Measurements from ENCODE around the gene CRYAB. TPM values are rescaled to one million over a fixed set of nuclear protein-coding genes. Genes with fewer than 3 reads are reported as not detected.
A peak's percentile ranks its signal among the peaks of the same experiment; 100 is the strongest.
"Not testable (repeated sequence)": the region's sequence is repeated elsewhere in the genome, so short reads cannot be mapped to it uniquely, and the experiment has no call there.

Gene CRYAB
- polyA plus RNA-seq, 6 donors from 2014 or later: not detected

DNA sequence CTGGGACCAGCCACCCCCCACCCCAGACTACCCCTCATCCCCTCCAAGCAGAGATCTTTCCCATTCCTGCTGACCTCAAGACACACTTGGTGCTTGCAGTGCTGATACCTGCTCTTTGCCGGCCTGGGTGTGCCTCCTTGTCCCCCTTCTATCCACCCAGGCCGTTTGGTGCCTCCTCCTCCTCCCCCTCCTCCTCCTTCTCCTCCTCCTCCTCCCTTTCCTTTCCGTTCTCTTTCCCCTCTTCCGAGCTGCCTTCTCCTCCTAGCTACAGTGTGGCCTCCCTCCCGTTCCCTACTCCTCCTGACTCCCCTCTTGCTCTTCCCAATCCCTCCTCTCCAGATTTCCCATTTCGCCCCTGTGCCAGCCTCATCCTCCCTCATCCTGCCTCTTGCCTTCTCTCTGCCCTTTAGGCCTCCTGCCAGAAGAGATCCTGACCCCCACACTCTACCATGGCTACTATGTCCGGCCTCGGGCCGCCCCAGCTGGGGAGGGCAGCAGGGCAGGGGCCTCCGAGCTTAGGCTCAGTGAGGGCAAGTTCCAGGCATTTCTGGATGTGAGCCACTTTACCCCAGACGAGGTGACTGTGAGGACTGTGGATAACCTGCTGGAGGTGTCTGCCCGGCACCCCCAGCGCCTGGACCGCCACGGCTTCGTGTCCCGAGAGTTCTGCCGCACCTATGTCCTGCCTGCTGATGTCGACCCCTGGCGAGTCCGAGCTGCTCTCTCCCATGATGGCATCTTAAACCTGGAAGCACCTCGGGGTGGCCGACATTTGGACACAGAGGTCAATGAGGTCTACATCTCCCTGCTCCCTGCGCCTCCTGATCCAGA lies 1.7 kb upstream of the CRYAB start:
- ATAC-seq (ENCODE audit: low read depth in 2 of 2): no peak
- peak overlapping the region in 1 of 8 donors; percentile 22 for H3K4me3 Mint-ChIP-seq
- no peak for DNase-seq
- H3K36me3 Mint-ChIP-seq: no peaks in the 10 kb centered on the region
- peaks cover 70 to 89% (median 83%) of the 10 kb centered on the region in 3 donors for H3K27me3 Mint-ChIP-seq
- H3K4me1 Mint-ChIP-seq: peaks cover 0 to 9% (median 0%) of the 10 kb centered on the region in 3 donors
- H3K9me3 Mint-ChIP-seq: peaks cover 0 to 3% (median 0%) of the 10 kb centered on the region in 7 donors
- no peak overlapping the region for H3K27ac Mint-ChIP-seq

DNA sequence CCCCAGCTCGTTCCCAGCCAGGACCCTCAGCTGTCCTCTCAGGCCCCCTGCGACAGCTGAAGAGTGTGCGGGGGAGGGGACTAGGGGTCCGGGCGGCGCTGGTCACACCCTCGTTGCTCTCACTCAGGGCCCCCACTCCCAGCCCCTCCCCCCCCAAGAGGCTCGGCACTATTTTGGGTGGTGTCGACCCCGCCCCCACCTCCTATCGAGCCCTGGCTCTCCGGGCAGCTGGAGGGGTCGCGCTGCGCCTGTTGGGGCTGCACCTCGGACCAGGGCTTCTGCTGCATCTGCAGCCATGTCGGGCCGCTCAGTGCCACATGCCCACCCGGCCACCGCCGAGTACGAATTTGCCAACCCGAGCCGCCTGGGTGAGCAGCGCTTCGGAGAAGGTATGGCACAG lies 965 bp upstream of the CRYAB start, which contains the start of gene HSPB2:
HSPB2 (plus strand) TSS at position 200 of the 400 bp plus-strand sequence; CDS start at position 296, 96 bp downstream.
- no peak for ATAC-seq (ENCODE audit: low read depth in 2 of 2)
- Mint-ChIP-seq H3K4me3 (no peak within 1 kb of the TSS), H3K36me3 (no peaks in the 10 kb centered on the region), H3K27ac (no peak within 1 kb of the TSS), H3K4me1 (peaks cover 0 to 9% (median 0%) of the 10 kb centered on the region in 3 donors), H3K9me3 (peaks cover 0 to 3% (median 0%) of the 10 kb centered on the region in 7 donors), H3K27me3 (peaks cover 71 to 88% (median 82%) of the 10 kb centered on the region in 3 donors)
- DNase-seq: no peak

DNA sequence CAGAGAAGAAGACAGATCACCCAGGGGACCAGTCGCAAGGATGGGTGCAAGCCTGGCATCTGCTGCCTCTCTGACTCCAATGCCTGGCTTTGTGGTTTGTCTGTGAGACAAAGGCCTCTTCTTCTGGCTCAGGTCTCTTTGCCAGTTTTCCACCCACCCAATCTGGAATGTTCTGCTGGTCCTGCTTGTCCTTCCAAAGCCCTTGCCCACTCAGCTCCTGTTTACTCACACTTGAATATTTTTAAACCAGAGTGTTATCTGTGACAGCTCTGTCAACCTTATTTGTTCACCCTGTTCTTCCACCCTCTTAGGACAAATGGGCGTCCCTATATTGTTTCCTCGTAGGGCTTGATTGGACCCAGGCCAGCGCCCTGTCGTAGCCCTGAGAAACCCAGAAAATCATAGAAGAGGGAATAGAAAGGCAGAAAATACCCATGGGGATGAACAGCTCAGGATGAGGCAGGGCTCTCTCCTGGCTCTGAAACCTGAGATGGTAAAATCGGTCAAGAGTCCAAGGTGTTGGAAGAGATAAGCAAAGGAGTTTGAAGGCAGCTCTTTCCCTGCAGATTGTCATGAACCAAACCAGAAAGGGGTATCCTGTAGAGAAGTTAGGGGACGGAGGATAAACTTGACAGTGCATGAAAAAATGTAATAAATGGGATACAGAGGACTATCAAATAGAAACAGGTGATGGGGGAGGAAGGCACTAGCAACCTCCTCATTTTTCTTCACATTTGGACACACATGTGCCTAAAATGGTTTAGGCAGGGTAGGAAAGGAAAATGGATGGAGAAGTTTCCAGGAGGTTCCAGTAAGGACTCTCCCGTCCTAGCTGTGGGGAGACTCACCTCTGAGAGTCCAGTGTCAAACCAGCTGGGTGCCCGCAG lies 651 bp downstream of the CRYAB start:
- Mint-ChIP-seq H3K36me3 (no peaks in the 10 kb centered on the region), H3K9me3 (peaks cover 0 to under 1% (median 0%) of the 10 kb centered on the region in 7 donors), H3K4me3 (no peak overlapping the region), H3K4me1 (peaks cover 0 to 5% (median 0%) of the 10 kb centered on the region in 3 donors), H3K27me3 (peaks cover 65 to 80% (median 66%) of the 10 kb centered on the region in 3 donors), H3K27ac (peak overlapping the region in 1 of 6 donors; percentile 50)
- no peak for ATAC-seq (ENCODE audit: low read depth in 2 of 2)
- DNase-seq: no peak

DNA sequence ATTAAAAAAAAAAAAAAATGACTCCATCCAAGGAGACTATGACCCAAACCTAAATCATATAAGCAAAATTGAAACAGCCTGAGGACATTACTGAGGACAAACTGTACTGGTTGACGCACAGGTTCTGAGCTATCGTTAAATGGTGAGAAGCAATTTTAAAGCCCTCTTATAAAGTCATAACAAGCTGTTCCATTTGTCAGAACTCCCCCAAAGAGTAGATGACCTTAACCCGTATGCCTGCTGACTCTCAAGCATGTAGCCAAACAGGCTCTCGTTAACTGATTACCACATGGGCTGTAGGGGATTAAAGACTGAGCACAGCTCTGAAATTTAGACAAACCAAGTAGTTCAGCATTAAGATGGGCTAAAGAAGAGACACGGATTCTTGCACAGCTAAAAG lies 2.2 kb downstream of the CRYAB start:
- H3K9me3 Mint-ChIP-seq: peaks cover 2 to 14% (median 6%) of the 10 kb centered on the region in 7 donors
- peaks cover 58 to 79% (median 58%) of the 10 kb centered on the region in 3 donors for H3K27me3 Mint-ChIP-seq
- ATAC-seq (ENCODE audit: low read depth in 2 of 2): no peak
- no peak overlapping the region for H3K4me3 Mint-ChIP-seq
- peaks cover 6 to 7% of the 10 kb centered on the region in 2 donors for H3K36me3 Mint-ChIP-seq
- H3K4me1 Mint-ChIP-seq: peaks cover 0 to 5% (median 0%) of the 10 kb centered on the region in 3 donors
- no peak overlapping the region for H3K27ac Mint-ChIP-seq
- no peak for DNase-seq

DNA sequence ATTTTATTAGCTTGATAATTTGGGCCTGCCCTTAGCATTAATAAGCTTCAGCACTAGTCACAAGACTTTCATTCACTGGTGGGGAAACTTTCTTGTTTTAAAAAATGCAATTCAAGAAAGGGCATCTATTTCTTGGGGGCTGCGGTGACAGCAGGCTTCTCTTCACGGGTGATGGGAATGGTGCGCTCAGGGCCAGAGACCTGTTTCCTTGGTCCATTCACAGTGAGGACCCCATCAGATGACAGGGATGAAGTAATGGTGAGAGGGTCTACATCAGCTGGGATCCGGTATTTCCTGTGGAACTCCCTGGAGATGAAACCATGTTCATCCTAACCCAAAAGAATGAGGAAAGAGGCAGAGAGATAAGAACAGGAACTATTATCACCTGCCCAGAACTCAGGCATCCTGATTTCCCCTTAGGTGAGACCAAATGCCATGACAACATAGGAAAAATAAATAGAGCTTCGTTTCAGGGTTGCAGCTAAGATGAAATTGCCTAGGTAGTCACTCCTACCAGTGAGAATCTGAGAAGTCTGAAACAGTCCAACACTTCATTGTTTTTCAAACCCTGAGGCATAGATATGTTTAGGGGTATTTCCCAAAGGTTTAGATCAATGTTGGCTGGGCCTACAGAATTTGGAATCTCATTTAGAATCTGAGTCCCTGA lies 2.8 kb downstream of the CRYAB start:
- Mint-ChIP-seq H3K9me3 (peaks cover 2 to 14% (median 6%) of the 10 kb centered on the region in 7 donors), H3K4me1 (peaks cover 0 to 5% (median 0%) of the 10 kb centered on the region in 3 donors), H3K36me3 (peaks cover 6 to 7% of the 10 kb centered on the region in 2 donors), H3K27me3 (peaks cover 52 to 74% (median 52%) of the 10 kb centered on the region in 3 donors), H3K4me3 (no peak overlapping the region), H3K27ac (no peak overlapping the region)
- ATAC-seq (ENCODE audit: low read depth in 2 of 2): no peak
- no peak for DNase-seq

DNA sequence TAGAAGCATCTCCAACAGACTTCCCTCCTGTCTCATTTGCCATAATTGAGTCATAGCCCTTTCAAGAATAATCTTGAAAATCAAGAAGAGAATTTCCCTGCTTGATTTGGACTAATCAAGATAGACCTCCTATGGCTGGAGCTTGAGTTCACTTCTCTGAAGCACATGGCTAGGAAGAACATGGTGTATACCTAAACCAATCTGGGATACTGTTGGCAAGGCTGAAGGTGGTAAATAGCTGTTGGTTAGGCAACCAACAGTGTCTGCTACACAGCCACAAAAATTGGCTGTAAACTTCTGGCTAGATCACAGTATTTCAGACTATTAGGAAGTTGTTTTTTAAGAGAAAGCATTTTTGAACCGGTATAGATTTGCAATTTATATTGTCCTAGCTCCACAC lies 4.9 kb downstream of the CRYAB start:
- no peak overlapping the region for H3K27ac Mint-ChIP-seq
- DNase-seq (no peak), ATAC-seq (ENCODE audit: low read depth in 2 of 2) (no peak)
- peaks cover 6 to 7% of the 10 kb centered on the region in 2 donors for H3K36me3 Mint-ChIP-seq
- H3K9me3 Mint-ChIP-seq: peaks cover 2 to 14% (median 6%) of the 10 kb centered on the region in 7 donors
- H3K4me3 Mint-ChIP-seq: no peak overlapping the region
- no peaks in the 10 kb centered on the region for H3K4me1 Mint-ChIP-seq
- peaks cover 48 to 60% (median 52%) of the 10 kb centered on the region in 3 donors for H3K27me3 Mint-ChIP-seq

DNA sequence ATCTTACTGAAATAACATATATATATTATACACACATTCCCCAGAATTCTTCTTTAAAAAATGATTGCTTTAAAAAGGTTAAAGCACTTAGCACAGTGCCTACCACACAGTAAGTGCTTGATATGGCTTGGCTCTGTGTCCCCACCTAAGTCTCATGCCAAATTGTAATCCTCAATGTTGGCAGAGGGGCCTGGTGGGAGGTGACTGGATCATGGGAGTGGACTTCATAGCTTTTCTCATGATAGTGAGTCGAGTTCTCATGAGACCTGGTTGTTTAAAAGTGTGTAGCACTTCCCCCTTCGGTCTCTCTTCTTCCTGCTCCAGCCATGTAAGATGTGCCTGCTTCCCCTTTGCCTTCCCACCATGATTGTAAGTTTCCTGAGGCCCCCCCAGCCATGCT lies 6.2 kb downstream of the CRYAB start:
- no peak for DNase-seq
- Mint-ChIP-seq H3K27ac (no peak overlapping the region), H3K4me1 (no peaks in the 10 kb centered on the region), H3K9me3 (peaks cover 2 to 14% (median 6%) of the 10 kb centered on the region in 7 donors), H3K27me3 (peaks cover 45 to 47% (median 46%) of the 10 kb centered on the region in 3 donors), H3K4me3 (no peak overlapping the region), H3K36me3 (peaks cover 6 to 7% of the 10 kb centered on the region in 2 donors)
- no peak for ATAC-seq (ENCODE audit: low read depth in 2 of 2)

DNA sequence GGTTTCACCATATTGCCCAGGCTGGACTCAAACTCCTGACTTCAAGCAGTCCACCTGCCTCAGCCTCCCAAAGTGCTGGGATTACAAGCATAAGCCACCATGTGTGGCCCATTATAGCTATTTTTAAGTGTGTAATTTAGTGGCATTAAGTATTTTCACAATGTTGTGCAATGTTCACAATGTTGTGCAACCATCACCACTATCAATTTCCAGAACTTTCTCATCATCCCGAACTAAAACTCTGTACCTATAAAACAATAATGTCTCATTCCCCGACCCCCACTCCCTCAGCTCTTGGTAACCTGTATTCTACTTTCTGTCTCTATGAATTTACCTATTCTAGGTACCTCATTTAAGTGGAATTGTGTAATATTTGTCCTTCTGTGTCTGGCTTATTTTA lies 24.7 kb downstream of the CRYAB start:
- Mint-ChIP-seq H3K36me3 (no peaks in the 10 kb centered on the region), H3K4me3 (no peak overlapping the region), H3K27ac (no peak overlapping the region), H3K4me1 (no peaks in the 10 kb centered on the region), H3K9me3 (peaks cover 0 to 3% (median 0%) of the 10 kb centered on the region in 7 donors), H3K27me3 (no peaks in the 10 kb centered on the region)
- DNase-seq (no peak), ATAC-seq (ENCODE audit: low read depth in 2 of 2) (no peak)

DNA sequence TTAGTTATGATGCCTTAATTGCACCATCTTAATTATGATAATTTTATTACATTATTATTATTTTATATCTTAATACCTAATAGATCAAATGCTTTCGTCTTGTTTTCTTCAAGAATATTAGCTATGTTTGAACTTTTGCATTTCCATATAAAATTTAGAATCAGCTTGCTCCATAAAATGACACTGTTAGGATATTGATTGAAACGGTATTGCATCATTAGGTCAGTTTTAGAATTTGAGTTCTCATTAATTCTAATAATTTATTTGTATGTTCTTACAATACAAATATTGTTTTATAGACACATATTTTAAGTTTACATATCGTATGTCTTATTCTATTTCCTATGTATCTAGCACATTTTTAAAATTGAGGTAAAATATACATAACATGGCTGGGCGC lies 25.5 kb downstream of the CRYAB start:
- DNase-seq (no peak), ATAC-seq (ENCODE audit: low read depth in 2 of 2) (no peak)
- H3K27me3 Mint-ChIP-seq: no peaks in the 10 kb centered on the region
- no peaks in the 10 kb centered on the region for H3K36me3 Mint-ChIP-seq
- peaks cover 0 to under 1% (median 0%) of the 10 kb centered on the region in 3 donors for H3K4me1 Mint-ChIP-seq
- H3K27ac Mint-ChIP-seq: no peak overlapping the region
- no peak overlapping the region for H3K4me3 Mint-ChIP-seq
- no peaks in the 10 kb centered on the region for H3K9me3 Mint-ChIP-seq

DNA sequence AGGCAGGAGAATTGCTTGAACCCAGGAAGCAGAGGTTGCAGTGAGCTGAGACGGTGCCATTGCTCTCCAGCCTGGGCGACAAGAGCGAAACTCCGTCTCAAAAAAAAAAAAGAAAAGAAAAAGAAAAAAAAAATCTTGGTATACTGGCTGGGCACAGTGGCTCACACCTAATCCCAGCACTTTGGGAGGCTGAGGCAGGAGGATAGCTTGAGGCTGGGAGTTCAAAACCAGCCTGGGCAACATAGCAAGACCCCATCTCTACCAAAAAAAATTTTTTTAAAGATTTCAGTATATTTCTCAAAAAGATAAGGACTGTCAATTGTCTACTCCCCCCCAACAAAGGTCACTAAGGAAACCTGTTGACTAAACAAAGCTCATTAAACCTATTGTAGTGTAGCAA lies 26.5 kb downstream of the CRYAB start:
- DNase-seq; H3K9me3 Mint-ChIP-seq; ATAC-seq (ENCODE audit: low read depth in 2 of 2); H3K4me3 Mint-ChIP-seq; H3K4me1 Mint-ChIP-seq; H3K27ac Mint-ChIP-seq; H3K36me3 Mint-ChIP-seq; H3K27me3 Mint-ChIP-seq: not testable (repeated sequence)

DNA sequence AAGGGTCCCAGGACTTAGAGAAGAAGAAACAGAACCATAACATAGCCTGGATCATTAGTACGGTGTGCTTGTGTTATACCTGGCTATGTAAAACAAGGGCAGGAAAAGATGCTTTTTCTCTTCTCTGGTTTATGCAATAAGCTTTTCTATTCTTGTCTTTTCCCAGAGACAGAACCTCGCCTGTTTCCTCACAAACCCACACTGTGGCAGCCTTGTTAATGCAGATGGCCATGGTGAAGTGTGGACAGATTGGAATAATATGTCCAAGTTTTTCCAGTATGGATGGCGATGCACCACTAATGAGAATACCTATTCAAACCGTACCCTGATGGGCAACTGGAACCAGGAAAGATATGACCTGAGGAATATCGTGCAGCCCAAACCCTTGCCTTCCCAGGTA lies 29.4 kb downstream of the CRYAB start:
- Mint-ChIP-seq H3K27me3 (no peaks in the 10 kb centered on the region), H3K4me3 (peak overlapping the region in 1 of 8 donors; percentile 22), H3K27ac (no peak overlapping the region), H3K9me3 (peaks cover 0 to 6% (median 0%) of the 10 kb centered on the region in 7 donors), H3K4me1 (peaks cover 9 to 22% (median 14%) of the 10 kb centered on the region in 3 donors), H3K36me3 (no peaks in the 10 kb centered on the region)
- ATAC-seq (ENCODE audit: low read depth in 2 of 2): no peak
- no peak for DNase-seq

DNA sequence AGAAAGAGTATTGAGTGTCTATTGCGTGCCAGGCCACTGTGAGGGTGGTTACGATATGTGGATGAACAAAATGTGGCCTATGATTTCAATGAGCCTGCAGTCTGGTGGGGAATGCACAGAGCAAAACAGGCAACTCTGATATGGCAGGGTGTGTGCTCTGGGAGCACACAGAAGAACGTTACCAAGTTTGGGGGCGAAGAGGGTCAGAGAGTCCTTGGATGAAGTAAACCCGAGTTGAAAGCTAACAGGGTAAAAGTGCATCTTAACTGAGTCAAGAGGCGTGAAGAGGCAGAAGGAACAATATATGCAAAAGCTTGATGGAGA lies 32.0 kb downstream of the CRYAB start:
- Mint-ChIP-seq H3K27ac (peak overlapping the region; percentile 98 to 100 (median 100)), H3K36me3 (no peaks in the 10 kb centered on the region), H3K9me3 (peaks cover 0 to 6% (median 0%) of the 10 kb centered on the region in 7 donors), H3K4me1 (peaks cover 9 to 22% (median 14%) of the 10 kb centered on the region in 3 donors), H3K27me3 (no peaks in the 10 kb centered on the region), H3K4me3 (peak overlapping the region; percentile 82 to 100 (median 96))
- peak in 1 of 2 donors; percentile 3 for ATAC-seq (ENCODE audit: low read depth in 2 of 2)
- no peak for DNase-seq
